SH-SY5Y (cell line): ENCODE data around the gene KLHL29.

Experiments used
- GATA2 ChIP-seq: IDR thresholded peaks from 2 replicates; pipeline ENCODE4 v1.6.1; 2011; ENCODE audit warnings: mild to moderate bottlenecking, low read depth, low read length
- GATA3 ChIP-seq: IDR thresholded peaks from 2 replicates; pipeline ENCODE4 v1.6.1; 2011; ENCODE audit warnings: low read depth, mild to moderate bottlenecking, low read length, moderate library complexity

GRCh38 chr2:23709311-23709710, 324.3 kb downstream of the KLHL29 start:
- TF ChIP-seq GATA2 (no peak), GATA3 (no peak)
